WTC11 (cell line): ENCODE results near the gene OSBPL6. TPM values are rescaled to one million over a fixed set of nuclear protein-coding genes. Genes with fewer than 3 reads are reported as not detected.
"Not testable (repeated sequence)": the region's sequence is repeated elsewhere in the genome, so short reads cannot be mapped to it uniquely, and the experiment has no call there.

Experiments used
- ATAC-seq: fragments of 200-7000 bp; cut with Tn5 transposase; 2 replicates; pipeline ENCODE4 v1.10.0; 2021; ENCODE audit warnings: mild to moderate bottlenecking, moderate library complexity
- CTCF ChIA-PET: fragments of 300-600 bp; sonication (Branson Sonifier 250); formaldehyde crosslinking; loops from one replicate; lab custom pipeline; 2021; ENCODE audit warnings: antibody characterized with exemption; lab: Charles Lee
- POLR2A ChIA-PET: fragments of 350-600 bp; sonication (Branson Sonifier 250); formaldehyde crosslinking; loops from one replicate; lab custom pipeline; 2021; ENCODE audit warnings: antibody characterized with exemption; lab: Charles Lee
- DNase-seq: peaks from one replicate; pipeline ENCODE4 v3.0.0; 2021; ENCODE audit warnings: low spot score
- H3K27ac Mint-ChIP-seq: 2 replicates; pipeline ENCODE4 v1.8.0; 2021; ENCODE audit warnings: mixed read lengths
- H3K27me3 Mint-ChIP-seq: 2 replicates; pipeline ENCODE4 v1.8.0; 2021; ENCODE audit warnings: low read depth, mild to moderate bottlenecking, moderate library complexity, mixed read lengths
- H3K36me3 Mint-ChIP-seq: 2 replicates; pipeline ENCODE4 v1.8.0; 2021; ENCODE audit warnings: mixed read lengths
- H3K4me1 Mint-ChIP-seq: 2 replicates; pipeline ENCODE4 v1.8.0; 2022; ENCODE audit warnings: mixed read lengths
- H3K4me3 Mint-ChIP-seq: 2 replicates; pipeline ENCODE4 v1.8.0; 2021; ENCODE audit warnings: mild to moderate bottlenecking, moderate library complexity, mixed read lengths
- H3K9me3 Mint-ChIP-seq: 2 replicates; pipeline ENCODE4 v1.8.0; 2021; ENCODE audit warnings: mixed read lengths
- ARID4B ChIP-seq: sonication (generic); formaldehyde crosslinking; IDR thresholded peaks from 2 replicates; pipeline ENCODE4 v1.8.0; 2023; ENCODE audit warnings: missing genetic modification reagents, mild to moderate bottlenecking, borderline replicate concordance
- CBFB ChIP-seq: sonication (generic); formaldehyde crosslinking; IDR thresholded peaks from 2 replicates; pipeline ENCODE4 v1.8.1; 2022; ENCODE audit warnings: mild to moderate bottlenecking, low read depth, missing genetic modification reagents
- CREB1 ChIP-seq: sonication (generic); formaldehyde crosslinking; IDR thresholded peaks from 2 replicates; pipeline ENCODE4 v1.8.0; 2023; ENCODE audit warnings: mild to moderate bottlenecking, missing genetic modification reagents
- E2F1 ChIP-seq: sonication (generic); formaldehyde crosslinking; IDR thresholded peaks from 2 replicates; pipeline ENCODE4 v1.8.0; 2022; ENCODE audit warnings: mild to moderate bottlenecking, missing genetic modification reagents
- ESRRA ChIP-seq: sonication (generic); formaldehyde crosslinking; IDR thresholded peaks from 2 replicates; pipeline ENCODE4 v1.8.1; 2022; ENCODE audit warnings: mild to moderate bottlenecking, missing genetic modification reagents, borderline replicate concordance
- FOXJ3 ChIP-seq: sonication (generic); formaldehyde crosslinking; IDR thresholded peaks from 2 replicates; pipeline ENCODE4 v1.9.0; 2021; ENCODE audit warnings: missing genetic modification reagents, mild to moderate bottlenecking, borderline replicate concordance
- IRF1 ChIP-seq: sonication (generic); formaldehyde crosslinking; IDR thresholded peaks from 2 replicates; pipeline ENCODE4 v1.8.0; 2023; ENCODE audit warnings: missing genetic modification reagents
- IRF2 ChIP-seq: sonication (generic); formaldehyde crosslinking; IDR thresholded peaks from 2 replicates; pipeline ENCODE4 v1.8.0; 2022; ENCODE audit warnings: low read depth, missing genetic modification reagents, borderline replicate concordance
- KAT7 ChIP-seq: sonication (generic); formaldehyde crosslinking; IDR thresholded peaks from 2 replicates; pipeline ENCODE4 v1.8.1; 2023; ENCODE audit warnings: missing genetic modification reagents, mild to moderate bottlenecking, borderline replicate concordance
- NFE2L1 ChIP-seq: sonication (generic); formaldehyde crosslinking; IDR thresholded peaks from 2 replicates; pipeline ENCODE4 v1.8.1; 2023; ENCODE audit warnings: missing genetic modification reagents
- PRRX2 ChIP-seq: fragments of 250-450 bp; sonication (Bioruptor Pico); IDR thresholded peaks from 2 replicates; pipeline ENCODE4 v1.8.0; 2021; ENCODE audit warnings: mild to moderate bottlenecking
- SMAD3 ChIP-seq: sonication (generic); formaldehyde crosslinking; IDR thresholded peaks from 2 replicates; pipeline ENCODE4 v1.8.0; 2022; ENCODE audit warnings: missing genetic modification reagents, mild to moderate bottlenecking, borderline replicate concordance
- SP1 ChIP-seq: sonication (generic); formaldehyde crosslinking; conservative IDR thresholded peaks from 2 replicates; pipeline ENCODE4 v1.8.1; 2022; ENCODE audit warnings: missing genetic modification reagents
- ZMAT4 ChIP-seq: fragments of 250-450 bp; sonication (Bioruptor Pico); IDR thresholded peaks from 2 replicates; pipeline ENCODE4 v1.9.0; 2021; ENCODE audit warnings: mild to moderate bottlenecking
- ZNF121 ChIP-seq: sonication (generic); formaldehyde crosslinking; IDR thresholded peaks from 2 replicates; pipeline ENCODE4 v1.8.0; 2023; ENCODE audit warnings: missing genetic modification reagents
- ZNF512 ChIP-seq: sonication (generic); formaldehyde crosslinking; IDR thresholded peaks from 2 replicates; pipeline ENCODE4 v1.8.1; 2022; ENCODE audit warnings: missing genetic modification reagents, borderline replicate concordance
- ZNF532 ChIP-seq: fragments of 250-450 bp; sonication (Bioruptor Pico); IDR thresholded peaks from 2 replicates; pipeline ENCODE4 v1.9.0; 2021; ENCODE audit warnings: mild to moderate bottlenecking, borderline replicate concordance
- ZNF671 ChIP-seq: fragments of 250-450 bp; sonication (Bioruptor Pico); IDR thresholded peaks from 2 replicates; pipeline ENCODE4 v1.8.0; 2021; ENCODE audit warnings: mild to moderate bottlenecking
- total RNA-seq: library from RNA; stranded (reverse); gene quantifications from 3 replicates; pipeline ENCODE4 v1.2.3, GENCODE V29; 2021

OSBPL6 gene
- total RNA-seq, 1 experiment from 2014 or later, result 9.2 TPM

GRCh38 chr2:178350051-178350450, 155.7 kb downstream of the OSBPL6 start (continued):
- TF ChIP-seq ARID4B (CRISPR knock-in tag), result no peak
- no peak for TF ChIP-seq ZNF121 (CRISPR knock-in tag)
- no peak for TF ChIP-seq ZNF671 (CRISPR knock-in tag)
- no peak for TF ChIP-seq ZNF512 (CRISPR knock-in tag)
- TF ChIP-seq KAT7 (CRISPR knock-in tag), result no peak
- no peak for TF ChIP-seq E2F1 (CRISPR knock-in tag)
- TF ChIP-seq ZMAT4, result no peak

GRCh38 chr2:178357704-178358103, 163.4 kb downstream of the OSBPL6 start:
- ATAC-seq, CTCF ChIA-PET, DNase-seq, POLR2A ChIA-PET, H3K27ac Mint-ChIP-seq, H3K4me3 Mint-ChIP-seq, H3K4me1 Mint-ChIP-seq, H3K27me3 Mint-ChIP-seq: not testable (repeated sequence)
- Mint-ChIP-seq H3K9me3 (peaks cover 55% of the 10 kb centered on the region), H3K36me3 (peaks cover 26% of the 10 kb centered on the region)

GRCh38 chr2:178359192-178359912, 165.0 kb downstream of the OSBPL6 start:
- ATAC-seq, result no peak
- Mint-ChIP-seq H3K4me1 (peaks cover 3% of the 10 kb centered on the region), H3K9me3 (peaks cover 41% of the 10 kb centered on the region), H3K27ac (no peak overlapping the region), H3K27me3 (no peaks in the 10 kb centered on the region), H3K4me3 (no peak overlapping the region), H3K36me3 (peaks cover 14% of the 10 kb centered on the region)
- POLR2A ChIA-PET, result no interaction called here
- CTCF ChIA-PET, result no interaction called here
- no peak for DNase-seq
- TF ChIP-seq ZNF121 (CRISPR knock-in tag) (no peak), CREB1 (CRISPR knock-in tag) (no peak), ZNF532 (no peak), ESRRA (no peak), IRF2 (no peak), PRRX2 (CRISPR knock-in tag) (no peak), IRF1 (CRISPR knock-in tag) (no peak), SMAD3 (CRISPR knock-in tag) (no peak), KAT7 (CRISPR knock-in tag) (no peak), NFE2L1 (no peak), CBFB (CRISPR knock-in tag) (no peak), SP1 (no peak), FOXJ3 (no peak)
